GM13976 (cell line): ENCODE data around the gene ALOX15.
"Not testable (repeated sequence)": the region's sequence is repeated elsewhere in the genome, so short reads cannot be mapped to it uniquely, and the experiment has no call there.

Source experiments
- DNase-seq: peaks from one replicate; pipeline ENCODE4 v3.0.0; 2012; ENCODE audit warnings: low spot score
- in situ Hi-C: fragments of 300-500 bp; cut with MboI; formaldehyde crosslinking; loops from one replicate; pipeline ENCODE4 v1.12.0; 2022; ENCODE audit warnings: low sequenced_read_pairs, mixed read lengths, inconsistent platforms; ENCODE audit not compliant: unreplicated experiment
- TF ChIP-seq, protein P1 (sequence below): IDR thresholded peaks from 2 replicates; pipeline ENCODE4 v1.5.1; 2012; ENCODE audit warnings: borderline replicate concordance, mild to moderate bottlenecking; ENCODE audit not compliant: insufficient read depth; ENCODE audit errors: extremely low read depth, missing control alignments, control extremely low read depth

Gene ALOX15

GRCh38 chr17:4666296-4666695 is 24.8 kb upstream of the ALOX15 start:
- in situ Hi-C loops = no loop called here

DNA sequence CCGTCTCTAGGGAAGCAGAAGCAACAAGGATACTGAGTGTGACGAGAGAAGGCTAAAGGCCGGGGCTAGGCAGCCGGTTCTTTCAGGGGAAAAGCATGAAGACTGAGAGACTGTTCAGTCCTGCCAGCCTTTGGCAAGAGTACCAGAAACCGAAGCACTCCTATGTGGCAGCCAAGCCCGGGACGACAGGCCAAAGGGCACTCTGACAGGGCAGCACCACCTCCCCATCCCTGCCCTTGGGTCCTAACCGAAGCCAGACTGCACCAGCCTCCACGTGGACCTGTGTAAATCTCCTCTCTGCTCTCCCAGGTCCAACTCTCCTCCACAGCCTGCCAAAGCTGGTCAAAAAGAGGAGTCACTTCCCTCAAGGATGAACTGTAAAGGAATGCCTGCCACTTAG is 23.5 kb upstream of the ALOX15 start:
- in situ Hi-C loops = no loop called here
- no peak for DNase-seq

More at GRCh38 chr17:4666296-4666695, 24.8 kb upstream of the ALOX15 start:
- no peak for DNase-seq
- TF ChIP-seq, protein P1, sequence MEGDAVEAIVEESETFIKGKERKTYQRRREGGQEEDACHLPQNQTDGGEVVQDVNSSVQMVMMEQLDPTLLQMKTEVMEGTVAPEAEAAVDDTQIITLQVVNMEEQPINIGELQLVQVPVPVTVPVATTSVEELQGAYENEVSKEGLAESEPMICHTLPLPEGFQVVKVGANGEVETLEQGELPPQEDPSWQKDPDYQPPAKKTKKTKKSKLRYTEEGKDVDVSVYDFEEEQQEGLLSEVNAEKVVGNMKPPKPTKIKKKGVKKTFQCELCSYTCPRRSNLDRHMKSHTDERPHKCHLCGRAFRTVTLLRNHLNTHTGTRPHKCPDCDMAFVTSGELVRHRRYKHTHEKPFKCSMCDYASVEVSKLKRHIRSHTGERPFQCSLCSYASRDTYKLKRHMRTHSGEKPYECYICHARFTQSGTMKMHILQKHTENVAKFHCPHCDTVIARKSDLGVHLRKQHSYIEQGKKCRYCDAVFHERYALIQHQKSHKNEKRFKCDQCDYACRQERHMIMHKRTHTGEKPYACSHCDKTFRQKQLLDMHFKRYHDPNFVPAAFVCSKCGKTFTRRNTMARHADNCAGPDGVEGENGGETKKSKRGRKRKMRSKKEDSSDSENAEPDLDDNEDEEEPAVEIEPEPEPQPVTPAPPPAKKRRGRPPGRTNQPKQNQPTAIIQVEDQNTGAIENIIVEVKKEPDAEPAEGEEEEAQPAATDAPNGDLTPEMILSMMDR = no peak

GRCh38 chr17:4664230-4664629 is 22.8 kb upstream of the ALOX15 start:
- no peak for DNase-seq
- TF ChIP-seq, protein P1 = no peak
- in situ Hi-C loops = no loop called here

More for the DNA sequence above, 23.5 kb upstream of the ALOX15 start:
- TF ChIP-seq, protein P1 = no peak

GRCh38 chr17:4663711-4664110 is 22.2 kb upstream of the ALOX15 start:
- TF ChIP-seq, protein P1 = no peak
- no peak for DNase-seq
- in situ Hi-C loops = no loop called here

- in situ Hi-C loops = no loop called here
- TF ChIP-seq, protein P1 = no peak
- peak; percentile 80 for DNase-seq
Observed at GRCh38 chr17:4658478-4659305, 17.2 kb upstream of the ALOX15 start.

DNA sequence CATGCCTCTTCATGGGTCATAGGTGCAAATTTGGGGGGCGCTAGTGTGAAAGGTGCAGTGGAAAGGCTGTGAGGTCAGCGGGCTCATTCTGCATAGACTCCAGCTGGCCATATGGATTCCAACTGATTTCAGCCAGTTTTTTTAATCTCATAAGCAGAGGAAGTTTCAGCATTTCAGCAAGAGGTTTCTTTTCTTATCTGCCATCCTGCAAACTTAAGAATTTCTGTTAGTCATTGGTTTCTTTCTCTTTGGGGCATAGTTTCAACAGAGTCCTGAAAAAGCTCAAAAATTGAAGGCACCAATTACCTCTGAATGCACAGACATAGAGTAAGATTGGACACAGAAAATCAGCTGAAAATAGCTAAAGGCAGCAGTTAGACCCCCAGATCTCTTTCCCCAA is 16.2 kb upstream of the ALOX15 start:
- TF ChIP-seq, protein P1 = no peak
- no peak for DNase-seq
- in situ Hi-C loops = no loop called here

DNA sequence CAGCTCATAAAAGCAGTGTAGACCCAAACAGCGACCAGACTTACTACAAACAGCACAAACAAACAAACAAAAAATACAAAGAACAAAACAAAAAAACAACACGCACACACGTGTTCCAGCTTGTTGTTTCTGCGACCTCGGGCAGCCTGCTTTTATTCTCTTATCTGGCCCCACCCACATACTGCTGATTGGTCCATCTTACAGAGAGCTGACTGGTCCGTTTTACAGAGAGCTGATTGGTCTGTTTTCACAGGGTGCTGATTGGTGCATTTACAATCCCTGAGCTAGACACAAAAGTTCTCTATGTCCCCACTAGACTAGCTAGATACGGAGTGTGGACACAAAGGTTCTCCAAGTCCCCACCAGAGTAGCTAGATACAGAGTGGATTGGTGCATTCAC is 14.5 kb upstream of the ALOX15 start:
- DNase-seq, in situ Hi-C loops: not testable (repeated sequence)
